ENCODE measurements around the gene FBXO48. TPM values are rescaled to one million over a fixed set of nuclear protein-coding genes. Genes with fewer than 3 reads are reported as not detected.

FBXO48 gene
- total RNA-seq, 2 experiments from 2014 or later, result 2.3 to 2.6 TPM

DNA sequence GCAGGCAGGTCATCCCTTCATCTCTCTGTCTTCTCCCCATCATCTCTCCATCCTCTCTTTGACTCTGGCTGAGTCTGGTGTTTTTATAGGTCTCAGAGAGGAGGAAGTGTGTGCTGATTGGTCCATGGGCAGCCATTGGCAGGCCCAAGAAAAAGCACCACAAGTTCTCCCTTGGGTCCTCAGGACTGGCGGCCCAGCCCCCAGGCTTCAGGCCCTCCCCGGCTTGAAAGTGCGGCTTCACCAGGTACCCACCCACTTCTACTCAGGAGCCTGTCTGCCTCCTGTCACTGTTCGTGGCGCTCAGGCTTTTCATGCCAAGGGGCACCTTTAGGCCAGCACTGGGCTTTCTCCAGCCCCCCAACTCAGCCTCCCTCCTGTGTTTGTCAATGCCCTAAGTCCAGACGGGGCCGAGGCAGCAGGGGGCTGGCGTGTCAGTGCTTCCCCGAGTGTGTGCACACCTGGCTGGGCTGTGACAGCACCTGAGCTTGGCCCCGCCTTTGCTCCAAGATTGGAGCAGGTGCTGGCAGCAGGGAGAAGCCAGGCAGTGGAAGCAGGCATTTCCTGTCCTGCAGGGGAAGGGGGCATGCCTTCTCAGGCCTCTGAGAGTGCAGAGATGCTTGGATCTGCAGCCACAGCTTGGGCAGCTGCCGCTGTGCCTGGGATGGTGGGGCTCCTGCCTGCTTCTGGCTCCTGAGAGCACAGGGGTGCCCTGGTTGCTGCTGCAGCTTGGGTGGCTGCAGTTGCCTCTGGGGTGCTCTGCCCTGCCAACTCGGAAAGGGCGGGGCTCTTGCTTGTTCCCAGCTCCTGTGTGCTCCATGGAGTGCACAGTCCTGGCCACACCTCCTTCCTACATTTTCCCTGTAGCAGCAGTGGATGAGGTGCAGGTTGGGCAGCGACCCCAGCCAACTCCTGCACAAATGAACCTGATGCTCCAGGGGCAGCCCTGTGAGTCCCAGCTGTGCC is 34.1 kb downstream of the FBXO48 start:
- CTCF ChIA-PET, result interaction anchor here (1.1 kb wide), 1 partner anchor 8 kb away, joined by 5 read pairs; no protein-coding TSS in a partner anchor
- H3K27ac Mint-ChIP-seq, result no peak overlapping the region
- no peaks in the 10 kb centered on the region for H3K36me3 Mint-ChIP-seq
- POLR2A ChIA-PET, result no interaction called here
- no peak for DNase-seq
- H3K27me3 Mint-ChIP-seq, result no peaks in the 10 kb centered on the region
- H3K4me3 Mint-ChIP-seq, result no peak overlapping the region
- intact Hi-C loops (cut with micrococcal nuclease), result no loop called here
- H3K9me3 Mint-ChIP-seq, result no peaks in the 10 kb centered on the region
- peaks cover 3% of the 10 kb centered on the region for H3K4me1 Mint-ChIP-seq (ENCODE audit: low read depth)

DNA sequence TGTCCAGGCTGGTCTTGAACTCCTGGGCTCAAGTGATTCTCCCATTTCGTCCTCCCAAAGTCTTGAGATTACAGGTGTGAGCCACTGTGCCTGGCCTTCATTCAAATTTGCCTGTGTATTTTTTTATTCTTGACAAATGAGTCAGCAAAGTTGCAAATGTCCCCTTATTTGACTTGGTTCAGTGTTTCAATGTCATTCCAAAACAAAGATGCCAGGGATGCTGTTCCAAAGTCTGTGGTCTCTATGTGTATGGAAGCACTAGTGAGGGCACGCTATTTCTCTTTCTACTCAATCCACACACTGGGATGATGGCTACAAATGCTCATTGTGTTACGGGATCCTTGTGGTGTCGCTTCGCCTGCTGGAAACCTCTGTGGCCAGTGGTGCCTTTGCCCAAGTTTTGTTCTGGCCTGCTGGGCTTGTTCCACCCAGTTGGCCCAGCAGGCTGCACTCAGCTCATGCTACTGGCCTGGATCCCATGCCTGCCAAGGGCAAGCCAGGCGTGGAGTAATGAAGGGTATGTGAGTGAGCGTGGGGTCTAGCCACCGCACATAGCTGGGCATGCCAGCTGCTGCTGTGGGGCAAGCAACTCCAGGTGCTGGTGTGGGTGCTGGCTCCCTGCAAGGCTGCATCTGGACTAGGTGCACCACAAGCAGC is 35.6 kb downstream of the FBXO48 start:
- CTCF ChIA-PET, result interaction anchor here (1.1 kb wide), 1 partner anchor 9 kb away, joined by 5 read pairs; no protein-coding TSS in a partner anchor
- Mint-ChIP-seq H3K4me3 (no peak overlapping the region), H3K27ac (no peak overlapping the region), H3K36me3 (no peaks in the 10 kb centered on the region), H3K4me1 (ENCODE audit: low read depth) (peaks cover 14% of the 10 kb centered on the region), H3K27me3 (no peaks in the 10 kb centered on the region), H3K9me3 (no peaks in the 10 kb centered on the region)
- POLR2A ChIA-PET, result no interaction called here
- no peak for DNase-seq
- intact Hi-C loops (cut with micrococcal nuclease), result no loop called here

DNA sequence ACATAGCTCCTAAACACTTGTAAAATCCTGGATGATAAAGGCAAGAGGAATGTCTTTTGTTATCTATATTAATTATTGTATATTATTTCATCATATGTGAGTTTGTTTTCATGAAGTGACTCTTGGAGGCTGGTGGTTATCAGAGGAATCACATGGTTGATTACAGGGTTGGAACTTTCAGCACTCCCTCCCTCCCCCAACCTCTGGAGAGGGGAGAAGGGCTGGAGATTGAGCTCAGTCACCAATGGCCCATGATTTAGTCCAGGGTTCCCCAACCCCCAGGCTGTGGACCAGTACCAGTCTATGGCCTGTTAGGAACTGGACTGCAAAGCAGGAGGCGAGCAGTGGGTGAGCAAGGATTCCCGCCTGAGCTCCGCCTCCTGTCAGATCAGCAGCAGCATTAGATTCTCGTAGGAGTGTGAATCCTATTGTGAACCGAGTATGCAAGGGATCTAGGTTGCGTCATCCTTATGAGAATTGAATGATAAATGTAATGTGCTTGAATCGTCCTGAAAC is 37.7 kb downstream of the FBXO48 start:
- ChIA-PET POLR2A (no interaction called here), CTCF (interaction anchor here (2.1 kb wide), 1 partner anchor 12 kb away, joined by 11 read pairs; no protein-coding TSS in a partner anchor)
- H3K36me3 Mint-ChIP-seq, result no peaks in the 10 kb centered on the region
- no peak overlapping the region for H3K27ac Mint-ChIP-seq
- DNase-seq, result no peak
- H3K27me3 Mint-ChIP-seq, result no peaks in the 10 kb centered on the region
- no peaks in the 10 kb centered on the region for H3K9me3 Mint-ChIP-seq
- no peak overlapping the region for H3K4me3 Mint-ChIP-seq
- intact Hi-C loops (cut with micrococcal nuclease), result no loop called here
- peaks cover 16% of the 10 kb centered on the region for H3K4me1 Mint-ChIP-seq (ENCODE audit: low read depth)

GRCh38 chr2:68428746-68429145 is 38.3 kb downstream of the FBXO48 start:
- Mint-ChIP-seq H3K27me3 (no peaks in the 10 kb centered on the region), H3K4me1 (ENCODE audit: low read depth) (peaks cover 16% of the 10 kb centered on the region), H3K9me3 (no peaks in the 10 kb centered on the region), H3K36me3 (no peaks in the 10 kb centered on the region), H3K4me3 (no peak overlapping the region), H3K27ac (no peak overlapping the region)
- POLR2A ChIA-PET, result no interaction called here
- CTCF ChIA-PET, result interaction anchor here (2.1 to 2.7 kb wide), 2 partner anchors 12 to 13 kb away, joined by 11 to 20 read pairs; no protein-coding TSS in a partner anchor
- DNase-seq, result no peak
- intact Hi-C loops (cut with micrococcal nuclease), result no loop called here

DNA sequence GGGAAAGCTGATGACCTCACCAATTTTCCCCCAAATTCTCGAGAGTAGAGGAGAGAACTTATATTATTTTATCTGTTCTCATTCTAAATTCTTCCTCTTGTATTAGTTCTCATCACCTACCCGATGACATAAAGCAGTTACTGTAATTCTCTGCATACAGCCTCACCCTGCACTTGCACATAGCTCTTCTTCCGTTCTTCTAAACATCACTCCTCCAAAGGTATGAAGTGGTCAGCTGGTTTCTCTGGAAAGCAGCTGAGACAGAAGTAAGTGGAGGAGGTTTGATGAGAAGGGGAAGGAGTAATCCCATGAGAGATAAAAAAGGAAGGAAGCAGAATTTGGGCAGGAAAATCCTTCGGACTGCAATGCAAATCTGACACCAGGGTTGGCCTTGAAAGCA is 39.0 kb downstream of the FBXO48 start:
- no peak overlapping the region for H3K4me3 Mint-ChIP-seq
- no peak for DNase-seq
- intact Hi-C loops (cut with micrococcal nuclease), result no loop called here
- CTCF ChIA-PET, result interaction anchor here (0.7 to 2.7 kb wide), 2 partner anchors 13 to 38 kb away, joined by 3 to 20 read pairs; no protein-coding TSS in a partner anchor
- no peak overlapping the region for H3K27ac Mint-ChIP-seq
- no peaks in the 10 kb centered on the region for H3K9me3 Mint-ChIP-seq
- POLR2A ChIA-PET, result no interaction called here
- H3K36me3 Mint-ChIP-seq, result no peaks in the 10 kb centered on the region
- H3K27me3 Mint-ChIP-seq, result no peaks in the 10 kb centered on the region
- peaks cover 16% of the 10 kb centered on the region for H3K4me1 Mint-ChIP-seq (ENCODE audit: low read depth)

- no peaks in the 10 kb centered on the region for H3K9me3 Mint-ChIP-seq
- peaks cover 17% of the 10 kb centered on the region for H3K4me1 Mint-ChIP-seq (ENCODE audit: low read depth)
- no peaks in the 10 kb centered on the region for H3K27me3 Mint-ChIP-seq
- POLR2A ChIA-PET, result interaction anchor here (0.6 to 1.1 kb wide), 2 partner anchors 37 to 38 kb away, joined by 3 to 4 read pairs; no protein-coding TSS in a partner anchor
- CTCF ChIA-PET, result interaction anchor here (0.6 to 2.7 kb wide), 3 partner anchors 14 to 66 kb away, joined by 3 to 20 read pairs (median 4); no protein-coding TSS in a partner anchor
- DNase-seq, result no peak
- intact Hi-C loops (cut with micrococcal nuclease), result no loop called here
- no peak overlapping the region for H3K4me3 Mint-ChIP-seq
- H3K36me3 Mint-ChIP-seq, result no peaks in the 10 kb centered on the region
- H3K27ac Mint-ChIP-seq, result peak overlapping the region; percentile 72
Observed at GRCh38 chr2:68426848-68427579, 40.1 kb downstream of the FBXO48 start.

DNA sequence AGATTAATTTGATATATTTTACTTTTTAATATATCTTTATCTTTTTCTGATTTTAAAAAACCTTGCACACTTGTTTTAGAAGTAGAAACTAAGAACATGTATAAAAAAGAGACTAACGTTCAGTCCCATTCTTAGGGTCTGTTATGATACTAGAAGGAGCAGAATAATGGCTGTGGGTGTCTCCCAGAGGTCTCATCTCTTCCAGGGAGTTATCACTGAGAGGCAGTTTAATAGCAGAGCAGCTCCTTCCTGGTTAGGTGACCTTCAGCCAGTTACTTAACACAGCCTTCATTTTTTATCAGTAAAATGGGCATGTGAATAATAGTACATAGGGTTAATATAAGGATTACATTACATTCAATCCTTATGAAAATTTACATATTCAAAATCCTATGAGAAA is 40.6 kb downstream of the FBXO48 start:
- H3K4me3 Mint-ChIP-seq, result no peak overlapping the region

GRCh38 chr2:68425503-68425902 is 41.6 kb downstream of the FBXO48 start:
- POLR2A ChIA-PET, result no interaction called here
- H3K27ac Mint-ChIP-seq, result no peak overlapping the region
- intact Hi-C loops (cut with micrococcal nuclease), result loop anchor here (2.0 kb wide), 1 partner anchor 55 kb away; no protein-coding TSS in a partner anchor
- peaks cover 18% of the 10 kb centered on the region for H3K4me1 Mint-ChIP-seq (ENCODE audit: low read depth)
- CTCF ChIA-PET, result interaction anchor here (1.1 kb wide), 1 partner anchor 41 kb away, joined by 3 read pairs; no protein-coding TSS in a partner anchor
- H3K9me3 Mint-ChIP-seq, result no peaks in the 10 kb centered on the region
- H3K36me3 Mint-ChIP-seq, result no peaks in the 10 kb centered on the region
- H3K27me3 Mint-ChIP-seq, result no peaks in the 10 kb centered on the region
- H3K4me3 Mint-ChIP-seq, result no peak overlapping the region
- DNase-seq, result no peak

More for the DNA sequence above, 40.6 kb downstream of the FBXO48 start:
- H3K27ac Mint-ChIP-seq, result no peak overlapping the region
- H3K27me3 Mint-ChIP-seq, result no peaks in the 10 kb centered on the region
- DNase-seq, result no peak
- no peaks in the 10 kb centered on the region for H3K9me3 Mint-ChIP-seq
- POLR2A ChIA-PET, result interaction anchor here (0.6 to 1.1 kb wide), 2 partner anchors 38 kb away, joined by 3 to 4 read pairs; no protein-coding TSS in a partner anchor
- intact Hi-C loops (cut with micrococcal nuclease), result no loop called here
- CTCF ChIA-PET, result interaction anchor here (0.6 to 2.7 kb wide), 3 partner anchors 15 to 66 kb away, joined by 3 to 20 read pairs (median 4); no protein-coding TSS in a partner anchor
- no peaks in the 10 kb centered on the region for H3K36me3 Mint-ChIP-seq
- peaks cover 18% of the 10 kb centered on the region for H3K4me1 Mint-ChIP-seq (ENCODE audit: low read depth)

DNA sequence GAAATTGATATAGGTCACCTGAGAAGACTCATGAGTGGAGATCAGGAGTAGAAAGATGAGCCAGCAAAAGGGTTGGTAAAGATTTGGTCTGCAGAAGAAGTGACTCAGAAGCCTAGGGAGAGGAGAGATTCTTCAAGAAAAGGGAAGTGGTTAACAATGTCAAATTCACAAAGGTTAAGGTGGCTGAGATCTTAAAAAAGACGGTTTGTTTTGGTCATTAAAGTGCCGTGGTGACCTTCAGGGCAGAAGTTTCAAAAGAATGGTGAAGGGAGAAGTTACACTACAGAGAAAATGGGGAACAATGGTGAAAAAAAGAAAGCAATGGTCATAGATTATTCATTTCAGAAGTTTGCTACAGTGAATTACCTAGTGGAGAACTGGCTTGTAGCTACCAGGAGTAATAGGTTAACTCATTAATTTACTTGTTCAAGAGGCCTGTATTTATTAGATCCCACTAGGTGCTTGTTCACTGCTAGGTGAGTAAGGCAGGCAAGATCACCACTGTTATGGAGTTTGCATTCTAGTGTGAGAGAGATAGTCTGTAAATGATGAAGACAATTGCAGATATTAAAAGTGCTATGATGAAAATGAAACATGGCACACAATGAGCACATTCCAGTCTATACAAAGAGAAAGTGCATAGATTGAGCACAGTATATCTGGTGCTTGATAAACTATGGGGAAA is 43.0 kb downstream of the FBXO48 start:
- H3K27me3 Mint-ChIP-seq, result no peaks in the 10 kb centered on the region
- H3K36me3 Mint-ChIP-seq, result no peaks in the 10 kb centered on the region
- H3K4me3 Mint-ChIP-seq, result no peak overlapping the region
- ChIA-PET CTCF (interaction anchor here (1.1 kb wide), 1 partner anchor 42 kb away, joined by 3 read pairs; no protein-coding TSS in a partner anchor), POLR2A (no interaction called here)
- peaks cover 18% of the 10 kb centered on the region for H3K4me1 Mint-ChIP-seq (ENCODE audit: low read depth)
- H3K9me3 Mint-ChIP-seq, result no peaks in the 10 kb centered on the region
- intact Hi-C loops (cut with micrococcal nuclease), result loop anchor here (1.0 to 2.0 kb wide), 4 partner anchors 17 to 62 kb away; no protein-coding TSS in a partner anchor
- H3K27ac Mint-ChIP-seq, result no peak overlapping the region
- no peak for DNase-seq

- DNase-seq, result no peak
- Mint-ChIP-seq H3K9me3 (no peaks in the 10 kb centered on the region), H3K27ac (no peak overlapping the region), H3K27me3 (peaks cover 3% of the 10 kb centered on the region), H3K36me3 (no peaks in the 10 kb centered on the region), H3K4me3 (no peak overlapping the region), H3K4me1 (ENCODE audit: low read depth) (peaks cover 11% of the 10 kb centered on the region)
- POLR2A ChIA-PET, result no interaction called here
- intact Hi-C loops (cut with micrococcal nuclease), result no loop called here
- CTCF ChIA-PET, result no interaction called here
Observed at GRCh38 chr2:68420254-68420910, 46.7 kb downstream of the FBXO48 start.

Data from activated CD4-positive, alpha-beta memory T cell treated with anti-CD3 and anti-CD28 coated beads for 36 hours (primary cell).